Tibial nerve (tissue), 3 donors: ENCODE measurements around the gene EPSTI1.

ENCODE experiments used
- EP300 ChIP-seq, 2 donors: sonication (generic); formaldehyde crosslinking; IDR thresholded peaks; one replicate each; pipeline ENCODE4 v1.6.1; 2017; ENCODE audit warnings: antibody characterized with exemption in 2 of 2, mild to moderate bottlenecking in 1 of 2
- POLR2A ChIP-seq, 2 donors: fragments of 450-650 bp; IDR thresholded peaks; one replicate each; pipeline ENCODE4 v1.6.1; 2017; ENCODE audit warnings: antibody characterized with exemption in 2 of 2, mild to moderate bottlenecking in 2 of 2, moderate library complexity in 2 of 2

- TF ChIP-seq POLR2A (IDR thresholded peaks at IDR 0.05) (no peak), EP300 (IDR thresholded peaks at IDR 0.05) (no peak)
Observed at GRCh38 chr13:42992764-42993122, 702 bp upstream of the EPSTI1 start.
